Iris pigment epithelial cell (primary cell): Measurements from ENCODE around the gene OCSTAMP.

Experiments used
- DNase-seq: peaks from one replicate; pipeline ENCODE4 v3.0.0-alpha.2; 2011; ENCODE audit warnings: low read depth

OCSTAMP gene

GRCh38 chr20:46550461-46550860 is at the start of gene OCSTAMP:
Gene OCSTAMP (minus strand): TSS chr20:46550654. CDS start chr20:46550560, 94 bp downstream.
- no peak for DNase-seq

GRCh38 chr20:46599227-46599987 is 49.0 kb upstream of the OCSTAMP start:
- DNase-seq: no peak

- no peak for DNase-seq
These were observed 45.5 kb upstream of the OCSTAMP start for GRCh38 chr20:46595933-46596332.

- no peak for DNase-seq
These were observed 44.3 kb upstream of the OCSTAMP start for GRCh38 chr20:46594725-46595124.

- DNase-seq: no peak
These were observed 42.3 kb upstream of the OCSTAMP start for GRCh38 chr20:46592580-46593362.

GRCh38 chr20:46590443-46590842 is 40.0 kb upstream of the OCSTAMP start:
- no peak for DNase-seq

GRCh38 chr20:46588532-46589511 is 38.4 kb upstream of the OCSTAMP start:
- DNase-seq: no peak

GRCh38 chr20:46587986-46588385 is 37.5 kb upstream of the OCSTAMP start:
- DNase-seq: no peak

- no peak for DNase-seq
These were observed 36.3 kb upstream of the OCSTAMP start for GRCh38 chr20:46586724-46587123.

GRCh38 chr20:46584508-46584907 is 34.1 kb upstream of the OCSTAMP start:
- DNase-seq: no peak

GRCh38 chr20:46583411-46584214 is 33.2 kb upstream of the OCSTAMP start:
- DNase-seq: no peak

- DNase-seq: no peak
These were observed 32.2 kb upstream of the OCSTAMP start for GRCh38 chr20:46582648-46583047.

GRCh38 chr20:46581391-46581790 is 30.9 kb upstream of the OCSTAMP start:
- DNase-seq: no peak

GRCh38 chr20:46580613-46581205 is 30.3 kb upstream of the OCSTAMP start:
- no peak for DNase-seq

- no peak for DNase-seq
These were observed 28.3 kb upstream of the OCSTAMP start for GRCh38 chr20:46578745-46579144.

- no peak for DNase-seq
These were observed 26.4 kb upstream of the OCSTAMP start for GRCh38 chr20:46576774-46577395.

GRCh38 chr20:46575937-46576461 is 25.5 kb upstream of the OCSTAMP start:
- no peak for DNase-seq

- no peak for DNase-seq
These were observed 24.9 kb upstream of the OCSTAMP start for GRCh38 chr20:46575394-46575793.

GRCh38 chr20:46573788-46574584 is 23.5 kb upstream of the OCSTAMP start:
- DNase-seq: no peak
